Activated CD4-positive, alpha-beta T cell treated with anti-CD3 and anti-CD28 coated beads, Interleukin-2, Interleukin-4, amounts not matched to agents 100 ng/mL and 50 ng/mL, durations not matched to agents 16 hours and 8 hours (primary cell): Measurements from ENCODE around the gene CALD1.

Experiments used
- DNase-seq: peaks from one replicate; pipeline ENCODE4 v3.0.0-alpha.2; 2020; ENCODE audit warnings: low spot score

Gene CALD1

DNA sequence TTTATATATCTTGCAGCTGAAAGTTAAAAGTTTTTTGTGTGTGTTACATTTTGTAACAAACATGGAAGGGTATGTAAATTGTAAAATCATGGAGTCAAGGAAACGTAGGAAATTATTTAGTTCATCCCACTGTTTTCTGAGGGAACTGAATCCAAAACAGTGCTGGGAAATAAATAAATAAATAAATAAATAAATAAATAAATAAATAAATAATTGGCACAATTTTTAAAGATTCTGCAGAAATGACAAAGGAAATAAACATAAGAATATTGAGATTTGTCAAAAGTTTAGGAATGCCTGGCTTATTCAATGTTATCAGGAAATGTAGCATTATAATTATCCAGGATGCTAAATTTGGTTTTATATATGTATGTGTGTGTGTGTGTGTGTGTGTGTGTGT lies 115.5 kb downstream of the CALD1 start:
- DNase-seq, result no peak

DNA sequence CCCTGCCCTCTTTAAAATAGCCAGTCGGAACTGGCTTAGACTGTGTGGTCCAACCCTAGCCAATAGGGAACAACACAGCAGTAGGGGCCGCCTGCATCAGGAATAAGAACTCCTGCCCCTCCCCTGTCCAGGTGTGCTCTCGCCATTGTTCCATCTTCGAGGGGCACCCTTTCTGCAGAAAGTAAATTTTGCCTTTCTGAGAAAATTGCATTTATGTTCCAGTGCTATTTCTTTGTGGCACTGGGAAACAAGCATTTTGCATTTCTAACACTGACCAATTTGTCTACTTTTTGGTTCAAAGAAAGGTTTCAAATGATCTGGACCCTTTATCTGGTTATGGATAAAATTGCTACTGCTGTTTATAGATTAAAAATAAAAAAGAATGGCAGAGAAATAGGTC lies 116.6 kb downstream of the CALD1 start:
- no peak for DNase-seq

DNA sequence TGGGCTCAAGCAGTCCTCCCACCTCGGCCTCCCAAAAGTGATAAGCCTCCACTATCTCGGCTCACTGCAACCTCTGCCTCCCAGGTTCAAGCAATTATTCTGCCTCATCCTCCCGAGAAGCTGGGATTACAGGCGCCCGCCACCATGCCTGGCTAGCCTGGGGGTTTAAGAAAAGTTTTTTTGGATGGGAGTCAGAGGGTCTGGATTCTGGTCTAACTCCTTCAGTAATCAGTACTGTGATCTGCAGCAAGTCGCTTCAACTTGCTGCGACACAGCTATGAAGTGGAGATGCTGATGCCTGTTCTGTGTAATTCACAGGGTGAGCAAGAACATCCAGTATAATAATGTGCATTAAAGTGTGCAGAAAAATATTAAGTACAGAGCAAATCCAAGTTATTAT lies 118.5 kb downstream of the CALD1 start:
- no peak for DNase-seq

DNA sequence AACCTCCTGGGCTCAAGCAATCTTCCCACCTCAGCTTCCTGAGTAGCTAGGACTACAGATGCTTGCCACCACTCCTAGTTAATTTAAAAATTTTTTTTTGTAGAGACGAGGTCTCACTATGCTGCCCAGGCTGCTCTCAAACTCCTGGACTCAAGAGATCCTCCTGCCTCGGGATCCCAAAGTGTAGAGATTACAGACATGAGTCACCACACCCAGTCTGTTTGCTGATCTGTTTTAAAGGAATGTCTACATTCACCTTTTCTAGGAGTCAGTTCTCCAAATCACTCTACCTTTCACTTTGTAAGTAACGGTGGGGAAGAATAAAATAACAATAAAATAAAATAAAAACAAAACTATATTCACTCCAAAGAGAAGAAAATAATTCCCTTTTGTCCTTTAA lies 120.3 kb downstream of the CALD1 start:
- DNase-seq, result no peak

DNA sequence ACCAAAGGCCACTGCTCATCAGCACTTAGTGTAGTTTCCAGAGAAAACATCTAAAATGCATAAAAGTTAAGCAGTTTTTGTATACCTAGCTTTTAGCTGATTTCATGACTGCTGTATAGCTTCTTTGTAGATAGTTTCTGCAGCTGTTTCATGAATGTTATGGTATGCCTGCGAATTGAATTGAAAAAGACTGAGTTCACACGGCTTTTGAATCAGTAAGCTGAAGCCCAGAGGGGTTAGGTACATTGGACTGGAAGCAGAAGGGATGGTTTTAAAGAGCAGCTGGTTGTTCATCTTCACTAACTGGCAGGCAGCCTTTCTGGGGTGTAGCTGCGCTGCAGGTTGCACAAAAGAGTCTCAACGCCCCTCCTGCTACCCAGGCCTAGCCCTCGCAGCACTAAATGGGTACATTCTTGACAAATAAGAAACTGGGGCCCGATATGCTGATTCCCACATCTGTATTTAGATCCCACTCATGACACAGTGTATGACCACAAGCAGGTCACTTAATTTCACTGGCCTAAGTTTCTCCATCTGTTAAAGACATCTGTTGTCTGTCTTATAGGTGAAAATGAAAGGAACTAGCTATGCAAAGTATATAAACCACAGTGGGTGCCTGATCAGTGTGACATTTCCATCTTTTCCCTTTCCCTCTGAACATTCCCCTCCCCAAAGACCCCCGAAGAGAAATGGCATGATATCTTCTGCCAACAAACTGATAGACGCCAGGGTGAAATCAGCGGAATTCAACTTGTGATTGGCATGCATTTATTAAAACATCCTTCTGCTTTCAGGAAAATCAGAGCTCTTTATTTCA lies 120.9 kb downstream of the CALD1 start:
- no peak for DNase-seq

DNA sequence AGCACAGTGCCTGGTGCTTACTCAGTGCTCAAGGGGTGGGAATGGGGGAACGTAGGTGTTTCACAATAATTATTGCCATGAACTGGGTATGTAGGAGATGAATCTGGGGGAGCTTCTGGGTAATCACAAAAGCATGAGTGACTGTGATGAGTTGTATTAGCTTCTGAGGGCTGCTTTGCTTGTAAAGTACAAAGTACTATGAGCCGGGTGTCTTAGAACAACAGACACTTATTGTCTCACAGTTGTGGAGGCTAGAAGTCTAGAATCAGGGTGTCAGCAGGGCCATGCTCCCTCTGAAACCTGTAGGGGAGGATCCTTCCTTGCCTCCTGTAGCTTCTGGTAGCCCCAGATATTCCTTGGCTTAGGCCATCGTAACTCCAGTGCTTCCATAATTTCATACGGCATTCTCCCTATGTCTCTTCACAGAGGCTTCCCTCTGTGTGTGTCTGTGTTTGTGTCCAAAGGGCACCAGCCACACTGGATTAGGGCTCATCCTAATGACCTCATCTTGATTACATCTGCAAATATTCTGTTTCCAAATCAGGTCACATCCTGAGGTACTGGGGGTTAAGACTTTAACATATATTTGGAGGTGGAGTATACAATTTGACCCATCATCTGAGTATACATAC lies 122.1 kb downstream of the CALD1 start:
- DNase-seq, result no peak

DNA sequence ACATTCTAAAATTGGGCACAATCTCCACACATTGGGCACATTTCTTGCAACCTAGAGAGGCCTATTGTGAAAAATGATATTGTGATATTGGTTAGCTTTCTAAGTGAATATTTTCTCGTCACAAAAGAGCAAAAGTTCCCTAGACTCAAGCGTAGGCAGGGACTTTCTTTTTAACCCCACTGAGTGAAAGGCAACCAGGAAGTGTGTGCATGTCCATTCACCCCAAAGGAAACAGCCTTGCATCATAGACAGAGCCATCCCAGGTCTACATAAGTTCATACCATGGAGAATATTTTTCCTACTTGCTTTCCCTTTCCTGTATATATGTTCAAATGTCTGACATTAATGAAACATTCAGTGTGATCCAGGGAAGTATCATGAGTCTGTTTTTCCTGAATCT lies 122.6 kb downstream of the CALD1 start:
- DNase-seq, result no peak

DNA sequence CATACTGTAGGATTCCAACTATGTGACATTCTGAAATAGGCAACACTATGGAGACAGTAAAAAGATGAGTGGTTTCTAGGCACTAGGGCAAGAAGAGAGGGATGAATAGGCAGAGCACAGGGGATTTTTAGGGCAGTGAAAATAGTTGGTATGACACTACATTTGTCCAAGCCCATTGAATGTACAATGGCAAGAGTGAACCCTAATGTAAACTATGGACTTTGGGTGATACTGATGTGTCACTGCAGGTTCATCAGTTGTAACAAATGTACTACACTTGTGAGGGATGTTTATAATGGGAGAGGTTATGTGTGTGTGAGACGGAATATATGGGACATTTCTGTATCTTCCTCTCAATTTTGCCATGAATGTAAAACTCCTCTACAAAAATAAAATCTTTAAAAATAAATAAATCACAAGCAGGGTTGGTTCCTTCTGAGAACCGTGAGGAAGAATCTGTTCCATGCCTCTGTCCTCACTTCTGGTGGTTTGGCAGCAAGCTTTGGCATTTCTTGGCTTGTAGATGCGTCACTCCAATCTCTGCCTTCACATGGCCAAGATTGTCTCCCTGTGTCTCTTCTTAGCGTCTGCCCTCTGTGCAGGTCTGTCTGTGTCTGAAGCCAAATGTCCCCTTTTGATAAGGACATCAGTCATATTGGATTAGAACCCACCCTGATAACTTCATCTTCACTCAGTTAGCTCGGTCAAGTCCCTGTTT lies 123.8 kb downstream of the CALD1 start:
- no peak for DNase-seq

DNA sequence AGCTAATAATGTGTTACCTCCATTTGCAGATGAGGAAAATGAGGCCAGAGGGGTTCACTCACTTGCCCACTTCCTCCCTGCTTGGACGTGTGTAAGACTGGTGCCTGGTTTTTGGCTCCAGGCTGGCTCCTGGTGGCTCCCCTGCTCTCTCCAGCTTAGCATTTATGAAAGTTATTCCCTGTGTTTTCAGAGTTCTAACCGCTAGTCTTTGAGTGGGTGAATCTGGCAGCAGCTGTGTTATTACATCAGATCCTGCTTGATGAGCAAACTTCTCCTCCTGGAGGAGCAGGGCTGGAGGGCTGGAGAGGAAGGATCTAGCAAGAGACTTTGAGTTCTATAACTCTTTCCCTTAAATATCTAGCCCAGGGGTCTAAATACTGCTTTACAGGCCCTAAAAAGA lies 125.9 kb downstream of the CALD1 start:
- no peak for DNase-seq

DNA sequence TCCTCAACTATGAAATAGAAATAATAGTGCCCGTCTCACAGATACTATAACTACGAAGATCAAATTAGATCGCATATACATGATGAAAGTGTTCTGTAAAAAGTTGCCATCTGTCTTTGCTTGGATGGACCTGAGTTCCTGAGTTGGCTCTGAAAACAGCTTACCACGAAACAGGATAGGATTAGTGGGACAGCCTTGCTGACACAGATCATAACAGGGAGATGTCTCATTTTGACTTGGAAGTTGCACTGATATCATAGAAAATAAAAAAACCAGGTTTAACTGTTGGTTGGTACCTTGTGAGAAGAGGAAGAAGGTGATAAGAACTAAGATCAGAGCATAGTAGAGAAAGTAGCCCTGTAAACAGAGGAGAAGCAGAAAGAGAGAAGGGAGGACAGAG lies 127.6 kb downstream of the CALD1 start:
- DNase-seq, result peak; percentile 53

DNA sequence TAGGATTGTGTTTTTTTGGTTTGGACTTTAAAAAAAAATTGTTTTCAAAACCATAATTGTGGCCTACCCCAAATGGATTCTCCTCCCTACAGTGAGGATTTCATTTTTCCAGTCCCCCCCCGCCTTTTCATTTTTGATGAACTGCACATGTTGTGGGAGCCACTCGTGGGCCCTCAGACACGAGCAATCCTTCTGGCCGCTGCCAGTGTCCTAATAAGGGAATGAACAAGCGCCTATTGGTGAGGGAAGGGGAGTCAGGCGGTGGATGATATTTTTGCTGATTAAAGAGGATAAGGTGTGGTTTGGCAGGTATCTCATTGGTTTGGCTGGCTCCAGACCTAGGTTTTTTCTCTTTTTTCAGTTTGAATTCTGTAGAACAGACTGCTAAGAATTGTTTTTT lies 128.2 kb downstream of the CALD1 start:
- no peak for DNase-seq

DNA sequence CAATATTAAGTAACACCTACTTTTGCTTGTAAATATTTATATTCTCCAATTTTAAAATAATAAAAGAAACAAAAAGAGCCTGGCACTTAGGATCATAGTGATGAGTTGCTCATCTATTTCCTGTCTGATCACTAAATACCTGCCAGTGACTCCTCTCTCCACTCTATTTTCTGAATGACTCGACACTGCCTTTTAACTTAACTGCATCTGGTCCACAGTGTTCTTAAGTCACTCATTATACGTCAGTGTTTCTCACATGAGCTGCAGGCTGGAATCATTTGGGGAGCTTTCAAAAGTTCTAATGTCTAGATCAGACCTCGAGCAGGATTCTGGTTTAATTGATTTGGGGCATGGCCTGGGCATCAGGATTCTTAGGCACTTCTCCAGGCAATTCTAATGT lies 128.9 kb downstream of the CALD1 start:
- DNase-seq, result peak; percentile 77

DNA sequence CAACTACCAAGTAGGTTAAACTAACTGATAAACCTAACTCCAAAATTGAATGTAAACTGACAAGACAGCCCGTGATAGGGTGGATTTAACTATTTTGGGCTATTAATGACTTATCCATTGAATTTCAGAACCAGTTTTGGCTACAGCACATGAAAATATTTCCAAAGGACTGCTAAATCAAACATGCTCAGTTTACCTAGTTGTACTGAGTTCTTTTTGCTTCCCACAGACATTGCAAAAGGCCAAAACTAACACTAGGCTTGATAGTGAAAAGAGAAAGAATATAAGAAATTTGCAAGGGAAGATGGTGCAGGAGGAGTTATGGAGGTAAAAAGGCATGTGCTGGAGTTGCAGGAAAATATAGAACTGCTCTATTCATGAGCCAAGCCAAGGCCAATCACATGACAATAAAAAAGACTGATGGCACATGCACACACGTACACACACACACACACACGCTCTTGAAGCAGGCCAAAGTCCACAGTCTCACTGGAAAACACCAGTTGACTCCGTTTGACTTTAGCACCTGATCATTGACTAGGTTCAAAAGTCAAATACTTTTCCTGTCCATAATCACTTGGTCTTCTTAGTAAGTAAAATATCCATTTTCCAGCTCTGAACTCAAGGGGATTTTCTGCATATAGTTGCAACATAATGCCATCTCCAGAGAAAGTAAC lies 130.9 kb downstream of the CALD1 start:
- DNase-seq, result no peak

DNA sequence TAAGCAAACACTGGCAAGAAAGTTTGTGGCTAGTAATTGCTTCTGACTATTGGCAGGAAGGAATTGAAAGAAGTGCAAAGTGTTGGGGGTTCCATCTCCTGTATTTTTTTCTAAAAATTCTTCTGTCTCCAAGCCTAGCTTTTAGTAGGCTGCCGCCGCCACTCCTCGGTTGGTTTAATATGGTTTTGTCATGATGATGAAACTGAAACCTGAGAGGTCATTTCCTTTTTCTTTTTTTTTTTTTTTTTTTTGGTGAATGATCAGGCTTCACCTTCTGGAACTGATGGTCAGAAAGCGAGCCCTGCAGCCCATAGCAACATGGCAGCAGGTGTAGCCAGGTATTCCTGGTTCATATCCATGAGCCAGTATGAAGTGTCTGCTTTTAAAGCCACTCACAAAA lies 131.5 kb downstream of the CALD1 start:
- no peak for DNase-seq

DNA sequence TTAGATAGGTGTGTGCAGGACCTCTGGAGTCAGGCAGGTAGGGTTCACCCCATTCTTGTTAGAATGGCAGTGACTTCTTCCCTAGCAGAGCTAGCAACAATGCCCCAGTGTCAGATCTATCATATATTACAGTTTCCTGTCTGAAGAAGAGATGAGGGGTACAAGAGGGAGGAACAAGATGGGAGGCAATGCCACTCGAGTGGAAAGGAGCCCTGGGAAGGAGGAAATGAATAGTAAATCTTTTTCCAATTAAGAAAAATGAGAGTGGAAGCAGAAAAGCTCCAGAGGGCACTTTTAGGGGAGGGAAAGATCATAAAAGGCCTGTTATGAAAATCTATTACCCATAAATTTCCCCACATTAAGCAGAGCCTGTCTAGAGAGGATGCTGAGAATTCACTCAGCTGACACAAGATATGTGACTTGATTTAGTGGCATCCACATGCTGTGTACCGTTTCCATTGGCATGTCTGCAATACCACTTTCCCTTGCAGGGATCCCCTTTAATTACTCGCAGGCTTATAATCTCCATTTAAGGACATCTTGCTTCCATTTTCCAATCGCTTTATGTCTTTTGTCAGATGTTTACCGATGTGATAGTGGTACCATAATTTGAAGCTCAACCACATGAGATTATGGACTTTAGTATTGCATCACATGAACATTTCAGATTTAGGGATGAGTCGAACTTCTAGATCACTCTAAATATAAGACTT lies 136.9 kb downstream of the CALD1 start:
- no peak for DNase-seq

DNA sequence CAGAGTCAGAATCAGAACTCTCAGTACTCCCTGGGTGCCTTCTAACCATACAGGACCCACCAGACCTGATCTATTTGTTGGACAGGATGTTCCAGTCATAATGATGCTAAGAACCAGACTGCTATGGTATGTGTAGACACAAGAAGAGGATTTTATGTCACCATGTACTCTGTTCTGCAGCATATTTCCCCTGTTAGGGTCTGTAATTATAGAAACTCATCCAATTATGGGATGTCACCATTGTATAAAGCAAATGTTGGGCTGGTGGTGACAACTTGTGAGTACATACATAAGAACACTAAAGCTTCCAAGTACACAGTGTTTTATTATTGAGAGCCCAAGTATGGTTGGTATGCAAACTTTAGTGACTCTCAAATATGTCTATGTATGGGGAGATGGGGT lies 139.8 kb downstream of the CALD1 start:
- peak; percentile 59 for DNase-seq

DNA sequence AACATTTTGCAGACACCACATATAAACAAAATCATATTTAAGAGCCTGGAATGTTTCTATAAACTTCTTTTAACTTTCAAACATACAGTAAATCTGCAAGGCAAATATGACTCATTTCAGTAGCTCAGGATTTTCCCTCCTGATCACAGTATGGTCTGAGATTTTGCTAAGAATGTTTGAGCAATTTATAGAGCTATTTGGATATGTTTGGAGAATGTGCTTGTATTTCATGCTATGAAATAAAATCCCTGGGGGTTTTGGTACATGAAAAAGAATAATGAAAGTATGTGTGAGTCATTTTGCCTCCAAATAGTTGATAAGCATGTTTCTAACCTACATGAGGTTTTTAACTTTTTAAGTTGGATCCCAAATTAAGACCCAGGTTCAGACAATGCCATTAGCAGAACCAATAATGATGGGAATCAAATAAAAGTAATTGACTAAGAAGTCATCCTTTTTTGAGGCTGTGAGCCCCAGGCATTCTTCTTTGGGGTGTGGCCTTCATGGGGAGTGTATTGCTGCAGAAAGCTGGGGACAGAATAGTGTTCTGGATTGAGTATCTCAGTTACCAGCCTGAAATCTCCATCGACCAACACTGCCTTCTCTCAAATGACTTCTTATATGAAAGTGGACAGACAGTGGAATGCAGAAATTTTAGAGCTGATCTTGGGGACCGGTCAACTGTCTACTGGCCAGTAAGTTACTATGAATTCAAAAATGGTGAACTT lies 140.8 kb downstream of the CALD1 start:
- DNase-seq, result peak; percentile 54

DNA sequence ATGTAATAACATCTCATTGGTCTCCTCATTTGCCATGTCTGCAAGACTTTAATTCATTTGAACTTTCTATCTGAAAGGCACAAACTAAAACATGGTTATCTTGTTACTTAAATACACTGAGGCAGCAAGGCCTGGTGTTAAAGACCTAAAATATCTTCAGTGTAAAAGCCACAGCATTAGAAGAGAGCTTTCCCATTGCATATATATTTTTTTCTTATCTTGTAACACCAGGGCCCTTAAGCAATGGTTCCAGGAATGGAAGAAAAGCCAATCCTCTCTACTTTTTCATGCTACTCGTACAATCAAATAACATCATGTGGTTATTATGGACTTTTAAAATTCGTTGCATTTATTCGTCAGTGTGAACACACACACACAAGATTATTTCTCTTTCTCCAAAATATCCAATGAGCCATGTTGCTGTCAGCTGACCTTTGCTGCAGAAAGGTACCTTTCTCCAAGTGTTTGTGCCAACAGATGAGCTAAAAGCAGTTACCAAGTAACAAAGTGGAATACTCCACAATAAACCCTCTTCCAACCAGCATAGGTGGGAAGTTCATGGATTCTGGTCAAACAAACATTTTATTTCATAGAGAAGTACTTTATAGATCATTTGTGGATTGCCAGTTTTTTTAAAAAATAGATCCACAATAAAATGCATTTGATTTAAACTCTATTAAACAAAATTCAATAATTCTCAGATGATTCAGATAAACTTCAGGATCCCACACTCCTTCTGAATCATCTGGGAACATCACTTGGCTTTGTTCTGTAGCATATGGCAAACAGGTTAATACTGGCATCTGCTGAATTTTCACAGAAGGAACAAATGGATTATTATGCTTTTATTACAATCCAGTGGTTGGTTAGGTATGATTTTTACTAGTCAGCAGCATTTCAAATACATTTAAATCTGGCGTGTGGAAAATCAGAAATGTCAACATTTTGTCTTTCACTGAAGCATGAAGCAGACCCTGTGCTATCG lies 143.6 kb downstream of the CALD1 start:
- DNase-seq, result no peak

DNA sequence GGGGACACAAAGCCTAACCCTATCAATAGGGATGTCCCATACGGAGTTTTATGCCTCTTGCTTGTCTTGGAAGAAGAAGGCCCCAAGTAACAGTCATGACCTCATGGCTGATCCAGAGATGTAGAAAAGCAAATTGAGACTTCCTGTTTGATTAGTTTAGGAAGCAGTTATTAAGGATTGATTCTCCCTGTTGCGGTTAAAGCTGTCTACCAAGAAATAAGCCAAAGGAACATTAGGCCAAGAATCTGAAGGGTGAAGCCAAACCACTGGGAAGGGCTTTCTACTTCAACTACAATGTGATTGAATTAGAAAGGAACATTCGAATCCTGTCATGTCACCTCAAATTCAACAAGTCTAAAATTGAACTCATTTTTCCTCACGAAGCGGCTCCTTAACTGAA lies 146.3 kb downstream of the CALD1 start:
- DNase-seq, result no peak

DNA sequence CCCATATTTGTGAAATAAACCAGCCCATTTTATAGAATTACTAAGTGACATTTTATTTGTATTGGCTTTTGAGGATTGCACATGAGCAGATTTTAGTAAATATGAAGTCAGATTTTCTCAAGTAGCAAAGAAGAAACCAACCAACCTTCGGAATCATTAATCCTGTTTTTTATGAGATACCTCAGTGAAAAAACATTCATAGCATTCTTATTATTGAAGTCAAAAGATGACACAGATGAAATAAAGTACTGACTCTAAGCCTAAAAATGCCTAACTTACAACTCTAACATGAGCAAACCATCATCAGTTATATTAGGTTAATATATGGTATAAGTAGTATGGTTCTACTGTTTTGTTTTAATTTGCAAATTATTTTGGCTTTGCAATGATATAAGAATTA lies 147.0 kb downstream of the CALD1 start:
- DNase-seq, result no peak
